Activated CD4-positive, alpha-beta T cell treated with anti-CD3 and anti-CD28 coated beads, Interleukin-2, amount 10 ng/mL, durations not matched to agents 7 days and 5 days (primary cell): ENCODE measurements around the gene PTGER2. TPM values are rescaled to one million over a fixed set of nuclear protein-coding genes. Genes with fewer than 3 reads are reported as not detected.
A peak's percentile ranks its signal among the peaks of the same experiment; 100 is the strongest.

Experiments
- CTCF ChIA-PET: fragments of 350-600 bp; sonication (Branson Sonifier 250); formaldehyde crosslinking; loops from one replicate; lab custom pipeline; 2021; ENCODE audit warnings: antibody characterized with exemption; lab: Charles Lee
- POLR2A ChIA-PET: fragments of 350-600 bp; sonication (Branson Sonifier 250); formaldehyde crosslinking; loops from one replicate; lab custom pipeline; 2021; ENCODE audit warnings: antibody characterized with exemption; lab: Charles Lee
- DNase-seq: peaks from one replicate; pipeline ENCODE4 v3.0.0-alpha.2; 2020
- H3K27ac Mint-ChIP-seq: one replicate; pipeline ENCODE4 v1.8.0; 2021; ENCODE audit warnings: mild to moderate bottlenecking, moderate library complexity, mixed read lengths
- H3K27me3 Mint-ChIP-seq: one replicate; pipeline ENCODE4 v1.8.0; 2021; ENCODE audit warnings: mixed read lengths
- H3K36me3 Mint-ChIP-seq: one replicate; pipeline ENCODE4 v1.8.0; 2021; ENCODE audit warnings: low read depth, mixed read lengths
- H3K4me1 Mint-ChIP-seq: one replicate; pipeline ENCODE4 v1.8.0; 2021; ENCODE audit warnings: mixed read lengths
- H3K4me3 Mint-ChIP-seq: one replicate; pipeline ENCODE4 v1.8.0; 2021; ENCODE audit warnings: mild to moderate bottlenecking, moderate library complexity, mixed read lengths
- H3K9me3 Mint-ChIP-seq: one replicate; pipeline ENCODE4 v1.8.0; 2021; ENCODE audit warnings: mixed read lengths
- total RNA-seq, 2 experiments: library from RNA; stranded (reverse); gene quantifications; one replicate each; pipeline ENCODE4 v1.2.3, GENCODE V29; 2021

The PTGER2 gene
- total RNA-seq, 2 experiments from 2014 or later = 54.5 to 60.4 TPM

DNA sequence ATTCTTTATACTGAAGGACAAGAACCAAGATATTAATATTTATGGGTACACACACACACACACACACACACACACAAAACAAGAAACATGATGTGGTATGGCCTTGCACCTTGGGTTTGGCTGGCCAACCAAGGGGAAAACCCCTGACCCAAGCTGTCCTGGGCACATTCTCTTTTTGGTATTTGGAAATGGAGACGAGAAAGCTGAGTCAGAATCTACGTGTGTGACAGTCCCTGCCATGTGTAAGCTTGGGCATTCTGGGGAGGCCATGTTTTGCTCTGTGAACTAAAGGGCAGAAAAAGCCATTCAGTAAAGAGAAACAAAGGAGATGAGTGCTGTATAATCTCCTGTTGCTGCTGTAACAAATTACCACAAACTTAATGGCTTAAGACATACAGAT lies 35.6 kb downstream of the PTGER2 start:
- CTCF ChIA-PET = interaction anchor here (1.1 kb wide), 1 partner anchor 63 kb away, joined by 3 read pairs; no protein-coding TSS in a partner anchor
- Mint-ChIP-seq H3K4me3 (no peak overlapping the region), H3K9me3 (peaks cover 25% of the 10 kb centered on the region), H3K27ac (peak overlapping the region; percentile 42), H3K36me3 (peaks cover 39% of the 10 kb centered on the region), H3K27me3 (peaks cover 32% of the 10 kb centered on the region), H3K4me1 (peaks cover 60% of the 10 kb centered on the region)
- DNase-seq = no peak
- POLR2A ChIA-PET = interaction anchor here (1.0 kb wide), 1 partner anchor 24 kb away, joined by 3 read pairs; no protein-coding TSS in a partner anchor

- peak overlapping the region; percentile 20 for H3K27ac Mint-ChIP-seq
- no peak overlapping the region for H3K4me3 Mint-ChIP-seq
- POLR2A ChIA-PET = no interaction called here
- no peak for DNase-seq
- peaks cover 67% of the 10 kb centered on the region for H3K4me1 Mint-ChIP-seq
- CTCF ChIA-PET = interaction anchor here (1.0 to 1.1 kb wide), 3 partner anchors 21 to 135 kb away, joined by 3 read pairs; no protein-coding TSS in a partner anchor
- peaks cover 24% of the 10 kb centered on the region for H3K9me3 Mint-ChIP-seq
- H3K27me3 Mint-ChIP-seq = peaks cover 27% of the 10 kb centered on the region
- peaks cover 40% of the 10 kb centered on the region for H3K36me3 Mint-ChIP-seq
Measured at GRCh38 chr14:52350445-52350844, 36.3 kb downstream of the PTGER2 start.

DNA sequence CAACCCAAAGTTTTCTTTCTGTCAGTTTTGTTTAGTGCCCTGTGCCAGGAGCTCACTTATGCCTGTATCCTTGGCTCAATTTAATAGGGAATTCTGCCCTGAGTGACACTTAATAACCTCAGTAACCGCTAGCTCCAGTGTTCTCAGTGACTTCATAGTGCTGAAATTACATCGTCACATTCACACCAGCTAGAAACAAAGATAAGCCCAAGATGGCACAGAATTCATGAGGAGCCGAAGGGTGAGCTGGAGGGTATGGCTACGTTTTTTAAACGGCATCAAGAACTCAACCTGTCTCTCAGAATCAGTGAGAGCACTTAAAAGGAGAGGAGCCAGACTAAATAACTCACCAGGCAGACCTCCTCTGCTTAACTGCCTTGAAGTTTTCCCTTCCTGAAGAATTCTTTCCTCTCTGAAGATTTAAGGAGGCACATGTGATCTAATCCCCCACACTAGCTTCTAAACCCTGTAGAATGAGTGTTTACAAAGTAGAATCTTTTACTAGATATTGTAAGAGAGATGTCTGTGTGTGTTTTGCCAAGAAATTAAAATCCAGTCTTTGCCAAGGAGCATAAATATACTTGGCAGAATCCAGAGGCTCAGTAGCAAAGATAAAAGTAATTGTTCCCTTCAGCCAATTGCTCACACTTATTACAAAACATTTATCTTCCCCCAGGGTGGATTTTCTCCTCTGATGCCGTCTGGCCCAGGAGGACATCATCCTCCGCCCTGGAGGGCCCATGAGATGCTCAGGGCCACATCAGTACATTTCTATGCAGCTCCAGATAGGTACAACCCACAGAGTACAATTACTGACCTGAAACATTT lies 37.3 kb downstream of the PTGER2 start:
- Mint-ChIP-seq H3K27me3 (peaks cover 18% of the 10 kb centered on the region), H3K9me3 (peaks cover 27% of the 10 kb centered on the region), H3K4me1 (peaks cover 75% of the 10 kb centered on the region), H3K27ac (peak overlapping the region; percentile 96), H3K4me3 (peak overlapping the region; percentile 65), H3K36me3 (peaks cover 45% of the 10 kb centered on the region)
- ChIA-PET POLR2A (no interaction called here), CTCF (interaction anchor here (1.0 to 1.4 kb wide), 3 partner anchors 22 to 134 kb away, joined by 3 read pairs; no protein-coding TSS in a partner anchor)
- DNase-seq = peak; percentile 18

- ChIA-PET POLR2A (no interaction called here), CTCF (interaction anchor here (1.4 kb wide), 1 partner anchor 49 kb away, joined by 3 read pairs; no protein-coding TSS in a partner anchor)
- peaks cover 23% of the 10 kb centered on the region for H3K9me3 Mint-ChIP-seq
- H3K4me1 Mint-ChIP-seq = peaks cover 75% of the 10 kb centered on the region
- H3K27me3 Mint-ChIP-seq = peaks cover 12% of the 10 kb centered on the region
- H3K27ac Mint-ChIP-seq = peak overlapping the region; percentile 96
- DNase-seq = peak; percentile 84
- H3K36me3 Mint-ChIP-seq = peaks cover 41% of the 10 kb centered on the region
- H3K4me3 Mint-ChIP-seq = peak overlapping the region; percentile 65
Measured at GRCh38 chr14:52352061-52352491, 38.0 kb downstream of the PTGER2 start.

- CTCF ChIA-PET = interaction anchor here (1.4 kb wide), 1 partner anchor 48 kb away, joined by 3 read pairs; no protein-coding TSS in a partner anchor
- DNase-seq = peak; percentile 47
- Mint-ChIP-seq H3K36me3 (peaks cover 40% of the 10 kb centered on the region), H3K27me3 (peaks cover 11% of the 10 kb centered on the region), H3K4me3 (peak overlapping the region; percentile 65), H3K9me3 (peaks cover 22% of the 10 kb centered on the region), H3K4me1 (peaks cover 74% of the 10 kb centered on the region), H3K27ac (peak overlapping the region; percentile 96)
- POLR2A ChIA-PET = no interaction called here
Measured at GRCh38 chr14:52352569-52352968, 38.5 kb downstream of the PTGER2 start.

GRCh38 chr14:52354242-52354641 lies 40.1 kb downstream of the PTGER2 start:
- H3K4me1 Mint-ChIP-seq = peaks cover 68% of the 10 kb centered on the region
- H3K9me3 Mint-ChIP-seq = peaks cover 19% of the 10 kb centered on the region
- DNase-seq = no peak
- no peak overlapping the region for H3K4me3 Mint-ChIP-seq
- peak overlapping the region; percentile 96 for H3K27ac Mint-ChIP-seq
- H3K27me3 Mint-ChIP-seq = peaks cover 8% of the 10 kb centered on the region
- ChIA-PET CTCF (interaction anchor here (1.5 to 1.6 kb wide), 2 partner anchors 37 to 69 kb away, joined by 3 read pairs; no protein-coding TSS in a partner anchor), POLR2A (no interaction called here)
- peaks cover 33% of the 10 kb centered on the region for H3K36me3 Mint-ChIP-seq

GRCh38 chr14:52355016-52355431 lies 40.9 kb downstream of the PTGER2 start:
- CTCF ChIA-PET = no interaction called here
- DNase-seq = no peak
- Mint-ChIP-seq H3K9me3 (peaks cover 13% of the 10 kb centered on the region), H3K4me1 (peaks cover 62% of the 10 kb centered on the region), H3K4me3 (no peak overlapping the region), H3K27ac (peak overlapping the region; percentile 74), H3K36me3 (peaks cover 26% of the 10 kb centered on the region), H3K27me3 (peaks cover 6% of the 10 kb centered on the region)
- POLR2A ChIA-PET = no interaction called here

DNA sequence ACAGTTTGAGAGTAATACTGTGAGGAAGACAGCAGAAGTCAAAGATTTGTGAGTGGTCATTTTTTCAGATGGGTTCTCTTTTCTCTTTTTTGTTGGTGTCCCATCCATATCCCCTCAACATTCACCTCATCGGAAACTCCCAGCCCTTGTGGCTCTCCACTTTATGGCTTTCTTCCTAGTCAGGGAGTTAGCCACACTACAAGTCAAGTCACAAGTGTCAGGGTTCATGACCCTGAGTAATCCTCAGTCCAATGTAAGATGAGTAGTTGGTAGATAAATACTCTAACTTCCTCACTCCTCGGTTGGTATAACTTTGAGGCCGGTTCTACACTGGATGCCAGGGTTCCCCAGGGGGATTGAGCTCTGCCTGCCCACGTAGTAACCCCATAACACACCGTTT lies 41.4 kb downstream of the PTGER2 start:
- Mint-ChIP-seq H3K27ac (peak overlapping the region; percentile 74), H3K9me3 (peaks cover 10% of the 10 kb centered on the region), H3K36me3 (peaks cover 22% of the 10 kb centered on the region), H3K4me3 (no peak overlapping the region), H3K27me3 (peaks cover 6% of the 10 kb centered on the region), H3K4me1 (peaks cover 59% of the 10 kb centered on the region)
- ChIA-PET POLR2A (no interaction called here), CTCF (no interaction called here)
- no peak for DNase-seq

GRCh38 chr14:52356025-52356424 lies 41.9 kb downstream of the PTGER2 start:
- no peak for DNase-seq
- ChIA-PET CTCF (no interaction called here), POLR2A (no interaction called here)
- no peak overlapping the region for H3K4me3 Mint-ChIP-seq
- H3K36me3 Mint-ChIP-seq = peaks cover 21% of the 10 kb centered on the region
- no peak overlapping the region for H3K27ac Mint-ChIP-seq
- H3K9me3 Mint-ChIP-seq = peaks cover 9% of the 10 kb centered on the region
- peaks cover 59% of the 10 kb centered on the region for H3K4me1 Mint-ChIP-seq
- peaks cover 6% of the 10 kb centered on the region for H3K27me3 Mint-ChIP-seq

DNA sequence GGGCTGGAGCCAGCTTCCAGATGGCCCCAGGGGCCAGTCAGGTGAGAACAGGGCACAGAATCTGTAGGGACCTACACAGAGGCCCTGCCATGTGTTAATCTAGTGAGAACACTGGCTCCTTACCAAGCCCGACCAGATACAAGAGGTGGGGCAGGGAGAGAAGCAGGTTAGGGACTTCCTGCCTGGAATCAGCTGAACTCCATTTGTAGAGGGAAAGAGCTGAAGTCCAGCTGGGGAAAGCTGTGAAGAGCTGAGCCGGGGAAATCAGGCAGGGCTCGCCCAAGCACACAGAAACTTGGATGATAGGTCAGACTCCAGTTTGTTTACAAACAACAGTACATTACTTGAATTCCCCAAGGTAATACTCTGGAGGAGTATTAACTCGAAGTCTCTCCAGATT lies 46.7 kb downstream of the PTGER2 start:
- H3K4me1 Mint-ChIP-seq = peaks cover 16% of the 10 kb centered on the region
- CTCF ChIA-PET = no interaction called here
- H3K4me3 Mint-ChIP-seq = no peak overlapping the region
- H3K9me3 Mint-ChIP-seq = peaks cover 3% of the 10 kb centered on the region
- POLR2A ChIA-PET = no interaction called here
- peaks cover 6% of the 10 kb centered on the region for H3K36me3 Mint-ChIP-seq
- peaks cover 9% of the 10 kb centered on the region for H3K27me3 Mint-ChIP-seq
- H3K27ac Mint-ChIP-seq = no peak overlapping the region
- no peak for DNase-seq

DNA sequence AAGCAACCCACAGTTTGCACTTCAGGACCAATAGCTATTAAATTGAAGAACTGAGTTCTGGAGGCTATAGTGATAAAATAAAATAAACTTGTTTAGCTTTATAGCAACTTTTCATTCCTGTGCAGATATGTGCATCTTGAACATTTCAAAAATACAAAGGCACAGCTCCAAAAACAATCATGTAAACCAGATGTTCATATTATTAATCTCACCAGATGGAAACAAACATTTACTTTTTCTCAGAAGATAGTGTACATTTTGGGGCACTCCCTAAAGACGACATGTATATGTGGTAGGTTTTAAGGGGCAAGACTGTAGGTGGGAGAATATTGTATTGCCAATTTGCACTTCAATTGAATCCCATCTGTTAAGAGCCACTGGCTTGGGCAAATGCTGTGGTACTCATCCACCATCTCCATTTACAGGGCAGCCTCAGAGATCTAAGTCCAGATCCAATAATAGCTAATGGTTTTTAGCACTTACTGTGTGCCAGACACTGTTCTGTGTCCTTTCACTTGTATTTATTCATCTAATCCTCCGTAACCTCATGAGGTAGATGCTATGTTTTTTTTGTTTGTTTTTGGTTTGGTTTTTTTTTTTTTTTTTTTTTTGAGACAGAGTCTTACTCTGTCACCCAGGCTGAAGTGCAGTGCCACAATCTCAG lies 49.1 kb downstream of the PTGER2 start:
- Mint-ChIP-seq H3K9me3 (peaks cover 2% of the 10 kb centered on the region), H3K27ac (no peak overlapping the region), H3K4me1 (peaks cover 11% of the 10 kb centered on the region), H3K36me3 (peaks cover 5% of the 10 kb centered on the region), H3K4me3 (no peak overlapping the region), H3K27me3 (peaks cover 9% of the 10 kb centered on the region)
- CTCF ChIA-PET = interaction anchor here (0.6 to 1.7 kb wide), 4 partner anchors 22 to 429 kb away, joined by 3 read pairs; no protein-coding TSS in a partner anchor
- POLR2A ChIA-PET = interaction anchor here (1.1 kb wide), 1 partner anchor 29 kb away, joined by 3 read pairs; no protein-coding TSS in a partner anchor
- DNase-seq = no peak

DNA sequence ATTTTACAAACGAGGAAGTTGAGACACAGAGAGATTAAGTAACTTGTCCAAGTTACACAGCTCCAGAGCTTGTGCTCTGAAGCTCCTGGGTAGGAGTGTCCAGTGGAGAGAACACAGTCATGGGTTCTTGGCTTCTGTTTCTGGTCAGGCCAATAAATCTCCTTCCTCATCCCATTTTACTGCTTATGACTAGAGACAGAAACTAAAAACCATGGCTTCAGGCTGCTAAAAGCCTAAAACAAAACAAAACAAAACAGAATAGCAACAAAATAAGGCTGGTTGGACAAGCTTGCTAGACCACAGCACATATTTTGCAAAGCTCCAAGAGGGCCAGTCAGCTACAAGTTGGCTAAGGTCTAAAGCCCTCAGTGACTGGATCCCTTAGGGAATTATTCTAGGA lies 49.8 kb downstream of the PTGER2 start:
- CTCF ChIA-PET = interaction anchor here (0.6 to 0.7 kb wide), 2 partner anchors 51 to 429 kb away, joined by 3 read pairs; no protein-coding TSS in a partner anchor
- Mint-ChIP-seq H3K27ac (no peak overlapping the region), H3K4me3 (no peak overlapping the region), H3K4me1 (peaks cover 11% of the 10 kb centered on the region), H3K9me3 (peaks cover 2% of the 10 kb centered on the region), H3K36me3 (peaks cover 5% of the 10 kb centered on the region), H3K27me3 (peaks cover 9% of the 10 kb centered on the region)
- DNase-seq = no peak
- POLR2A ChIA-PET = no interaction called here
